HepG2 (cell line): Measurements from ENCODE around the gene TUNAR. TPM values are rescaled to one million over a fixed set of nuclear protein-coding genes. Genes with fewer than 3 reads are reported as not detected.

ENCODE experiments used
- ATAC-seq: fragments of 200-7000 bp; cut with Tn5 transposase; 3 replicates; pipeline ENCODE4 v1.9.1; 2020; ENCODE audit warnings: mild to moderate bottlenecking, moderate library complexity
- BruUV-seq: library from RNA; stranded (reverse); fragments of 400-500 nt; replicated peaks from 2 replicates; lab custom pipeline; 2021; lab: Mats Ljungman, UMichigan
- CTCF ChIA-PET: fragments of 300-600 bp; formaldehyde crosslinking; extraction: SDS; loops from one replicate; lab custom pipeline; 2021; ENCODE audit warnings: low total read pairs, inconsistent platforms, low intra/inter-chr PET ratio; lab: Yijun Ruan, JAX
- POLR2A ChIA-PET: fragments of 350-600 bp; sonication (Branson Sonifier 250); formaldehyde crosslinking; loops from one replicate; lab custom pipeline; 2020; ENCODE audit warnings: antibody characterized with exemption, inconsistent platforms; lab: Yijun Ruan, JAX
- DNase-seq: peaks from one replicate; pipeline ENCODE4 v3.0.0-alpha.2; 2015; ENCODE audit warnings: low spot score
- FAIRE-seq: peaks from 3 replicates; lab custom pipeline; 2011; peaks lifted over from hg19 to GRCh38; lab: Jason Lieb, UNC
- H2AFZ ChIP-seq: one replicate; pipeline ENCODE4 v1.6.1; 2011; ENCODE audit warnings: low read length, inconsistent platforms
- H3K27ac ChIP-seq: fragments of 300-600 bp; 3 replicates; pipeline ENCODE4 v1.8.0; 2011; ENCODE audit warnings: mixed run types, mild to moderate bottlenecking, mixed read lengths, low read length, inconsistent platforms; ENCODE audit not compliant: insufficient read depth; ENCODE audit errors: extremely low read length
- H3K27me3 ChIP-seq, 2 experiments: fragments of 200-600 bp in 1 of 2; 2 replicates in 1 of 2; 3 replicates in 1 of 2; pipeline versions ENCODE4 v1.6.0 to v1.8.0; 2011; ENCODE audit warnings: low read length in 2 of 2, mild to moderate bottlenecking in 2 of 2, moderate library complexity in 2 of 2, inconsistent platforms in 1 of 2; ENCODE audit not compliant: insufficient read depth in 2 of 2, control insufficient read depth in 1 of 2
- H3K36me3 ChIP-seq, 2 experiments: fragments of 200-600 bp in 1 of 2; replicated peaks in 1 of 2; 2 replicates in 1 of 2; 3 replicates in 1 of 2; pipeline versions ENCODE4 v1.5.1 to v1.8.0; 2011; ENCODE audit warnings: low read length in 2 of 2, inconsistent platforms in 1 of 2; ENCODE audit not compliant: insufficient read depth in 2 of 2, control insufficient read depth in 1 of 2
- H3K4me1 ChIP-seq: 2 replicates; pipeline ENCODE4 v1.5.1; 2012; ENCODE audit warnings: low read length, inconsistent platforms; ENCODE audit not compliant: insufficient read depth
- H3K4me2 ChIP-seq: 2 replicates; pipeline ENCODE4 v1.6.0; 2011; ENCODE audit warnings: low read depth, low read length, inconsistent platforms
- H3K4me3 ChIP-seq, 3 experiments: fragments of 200-600 bp in 1 of 3; sonication (generic), shearing (Covaris generic) in 1 of 3; replicated peaks in 1 of 3; 2 replicates each; pipeline ENCODE4 v1.5.1; 2011 to 2016; ENCODE audit warnings: low read length in 3 of 3, inconsistent platforms in 2 of 3, low read depth in 2 of 3, mild to moderate bottlenecking in 2 of 3, control low read depth in 1 of 3, mixed read lengths in 1 of 3; ENCODE audit not compliant: insufficient read depth in 1 of 3
- H3K79me2 ChIP-seq: one replicate; pipeline ENCODE4 v1.6.1; 2011; ENCODE audit warnings: low read length, inconsistent platforms; ENCODE audit not compliant: insufficient read depth
- H3K9ac ChIP-seq: 2 replicates; pipeline ENCODE4 v1.6.0; 2011; ENCODE audit warnings: mild to moderate bottlenecking, low read depth, low read length, inconsistent platforms; ENCODE audit not compliant: insufficient read depth
- H3K9me3 ChIP-seq: 2 replicates; pipeline ENCODE4 v1.5.1; 2012; ENCODE audit warnings: mild to moderate bottlenecking, low read length
- H4K20me1 ChIP-seq: 2 replicates; pipeline ENCODE4 v1.6.0; 2011; ENCODE audit warnings: inconsistent platforms, mild to moderate bottlenecking, low read length, moderate library complexity; ENCODE audit not compliant: insufficient read depth
- HNF4G ChIP-seq, 2 experiments: sonication (generic) in 1 of 2; formaldehyde crosslinking in 1 of 2; IDR thresholded peaks; 2 replicates each; pipeline versions ENCODE4 v1.4.0 to v1.6.1; 2011 to 2020; ENCODE audit warnings: borderline replicate concordance in 2 of 2, low read depth in 2 of 2, mild to moderate bottlenecking in 2 of 2, low read length in 1 of 2, missing genetic modification reagents in 1 of 2, moderate library complexity in 1 of 2
- MEIS1 ChIP-seq: sonication (generic); formaldehyde crosslinking; IDR thresholded peaks from 2 replicates; pipeline ENCODE4 v1.9.0; 2021; ENCODE audit warnings: mild to moderate bottlenecking, missing genetic modification reagents, moderate library complexity, borderline replicate concordance
- RORA ChIP-seq: sonication (generic); formaldehyde crosslinking; IDR thresholded peaks from 2 replicates; pipeline ENCODE4 v1.5.0; 2020; ENCODE audit warnings: mild to moderate bottlenecking, missing genetic modification reagents, moderate library complexity
- TMF1 ChIP-seq: sonication (generic); formaldehyde crosslinking; IDR thresholded peaks from 2 replicates; pipeline ENCODE4 v1.8.1; 2022; ENCODE audit warnings: low read depth, missing genetic modification reagents
- ZNF124 ChIP-seq: sonication (generic); formaldehyde crosslinking; IDR thresholded peaks from 2 replicates; pipeline ENCODE4 v1.4.0; 2020; ENCODE audit warnings: missing genetic modification reagents
- ZNF264 ChIP-seq: sonication (generic); formaldehyde crosslinking; IDR thresholded peaks from 2 replicates; pipeline ENCODE4 v1.4.0; 2020; ENCODE audit warnings: missing genetic modification reagents
- ZNF558 ChIP-seq: sonication (generic); formaldehyde crosslinking; IDR thresholded peaks from 2 replicates; pipeline ENCODE4 v1.9.0; 2022; ENCODE audit warnings: mild to moderate bottlenecking, missing genetic modification reagents, borderline replicate concordance
- ZNF737 ChIP-seq: sonication (generic); formaldehyde crosslinking; IDR thresholded peaks from 2 replicates; pipeline ENCODE4 v1.5.0; 2020; ENCODE audit warnings: missing genetic modification reagents, mild to moderate bottlenecking, borderline replicate concordance
- WGBS: methylation state at CpG from one replicate; pipeline ENCODE4 v1.1.6; 2017; ENCODE audit warnings: low lambda C conversion rate; 5-methylcytosine and 5-hydroxymethylcytosine counted together
- in situ Hi-C: cut with HindIII; loops from 2 replicates; pipeline ENCODE4 v1.10.0; 2017; ENCODE audit warnings: low pct_unique_long_range_greater_than_20kb; ENCODE audit not compliant: extremely low pct_ligation_motif_present
- intact Hi-C: fragments of 100-400 bp; cut with micrococcal nuclease; formaldehyde crosslinking; loops from one replicate; pipeline ENCODE4 v1.10.0; 2022; ENCODE audit not compliant: unreplicated experiment
- polyA plus RNA-seq, 8 experiments: library from polyadenylated mRNA; depleted of rRNA in 3 of 8; stranded (reverse) in 7 of 8; unstranded in 1 of 8; fragments of >200 nt; fragmentation: Illumina TruSeq in 4 of 8; extraction: Trizol in 4 of 8; gene quantifications; 2 replicates each; pipeline versions ENCODE4 v1.2.1 to v1.2.3, GENCODE V29; 2011 to 2016; ENCODE audit warnings: low read depth in 4 of 8, missing spikeins in 1 of 8, mixed read lengths in 1 of 8; ENCODE audit not compliant: insufficient read depth in 1 of 8
- total RNA-seq, 5 experiments: library from RNA; depleted of rRNA; stranded (reverse); fragments of >200 nt; fragmentation: Illumina TruSeq; extraction: Trizol; gene quantifications; 2 replicates each; pipeline ENCODE4 v1.2.3, GENCODE V29; 2016; ENCODE audit warnings: low read depth in 1 of 5
- TF ChIP-seq, protein P1 (sequence below): sonication (generic); formaldehyde crosslinking; IDR thresholded peaks from 2 replicates; pipeline ENCODE4 v1.4.0; 2020; ENCODE audit warnings: missing genetic modification reagents; ENCODE audit errors: not compliant biosample characterization
- TF ChIP-seq, protein P2 (sequence below): sonication (generic); formaldehyde crosslinking; IDR thresholded peaks from 2 replicates; pipeline ENCODE4 v1.5.1; 2020; ENCODE audit warnings: mild to moderate bottlenecking, missing genetic modification reagents
- TF ChIP-seq, protein P3 (sequence below): IDR thresholded peaks from 2 replicates; pipeline ENCODE4 v1.6.1; 2018; ENCODE audit warnings: missing genetic modification reagents, mild to moderate bottlenecking, missing compliant biosample characterization
- TF ChIP-seq, protein P4 (sequence below): sonication (generic); formaldehyde crosslinking; IDR thresholded peaks from 2 replicates; pipeline ENCODE4 v1.4.0; 2020; ENCODE audit warnings: missing genetic modification reagents, borderline replicate concordance

TUNAR gene
- total and polyA plus RNA-seq, 2 of the 13 experiments (the other 11 are each of a cell fraction or from before 2014, with no cell fraction given), result not detected

DNA sequence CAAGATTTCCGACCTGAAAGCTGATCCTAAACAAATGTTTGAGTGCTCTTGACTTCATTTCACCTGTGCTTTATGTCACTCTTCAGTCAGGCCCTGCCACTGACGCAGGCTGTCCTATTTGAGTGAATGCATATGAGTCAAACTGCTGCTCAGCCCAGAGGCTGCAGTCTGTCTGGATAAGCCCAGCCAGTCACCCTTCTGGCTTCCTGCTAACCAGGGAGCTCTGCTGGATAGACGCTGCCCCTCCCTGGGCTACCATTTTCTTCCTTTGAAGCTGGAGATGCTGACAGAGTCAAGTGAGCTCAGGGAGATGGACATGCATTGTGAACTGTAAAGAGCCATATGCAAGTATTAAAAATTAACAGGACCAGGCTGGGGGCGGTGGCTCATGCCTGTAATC is 5.1 kb upstream of the TUNAR start:
- POLR2A ChIA-PET, result no interaction called here
- in situ Hi-C loops, result no loop called here
- no TSS peak for BruUV-seq

More for the DNA sequence above, 5.1 kb upstream of the TUNAR start:
- Histone ChIP-seq H3K4me1 (no peaks in the 10 kb centered on the region), H3K27me3 (peaks cover 1 to 16% of the 10 kb centered on the region in 2 experiments; a peak in 3 of 5 replicates), H2AFZ (no peak overlapping the region), H3K9ac (no peak overlapping the region), H3K79me2 (no peaks in the 10 kb centered on the region), H3K9me3 (no peaks in the 10 kb centered on the region), H3K36me3 (no peaks in the 10 kb centered on the region), H3K27ac (no peak overlapping the region), H3K4me2 (no peak overlapping the region), H3K4me3 (no peak overlapping the region), H4K20me1 (no peaks in the 10 kb centered on the region)
- FAIRE-seq (no peak), ATAC-seq (no peak), DNase-seq (no peak)
- WGBS, result 10% methylated on average over 4 of the region's 4 CpGs
- CTCF ChIA-PET, result no interaction called here
- TF ChIP-seq ZNF264 (CRISPR knock-in tag) (no peak), RORA (no peak), ZNF737 (CRISPR knock-in tag) (no peak), MEIS1 (CRISPR knock-in tag) (no peak), TMF1 (no peak), ZNF124 (no peak), HNF4G (IDR thresholded peaks at IDR 0.05; ENCODE audit: borderline replicate concordance, low read depth, low read length) (no peak), HNF4G (CRISPR knock-in tag; IDR thresholded peaks at IDR 0.05; ENCODE audit: borderline replicate concordance, low read depth) (no peak), ZNF558 (CRISPR knock-in tag) (no peak)
- TF ChIP-seq, protein P1, sequence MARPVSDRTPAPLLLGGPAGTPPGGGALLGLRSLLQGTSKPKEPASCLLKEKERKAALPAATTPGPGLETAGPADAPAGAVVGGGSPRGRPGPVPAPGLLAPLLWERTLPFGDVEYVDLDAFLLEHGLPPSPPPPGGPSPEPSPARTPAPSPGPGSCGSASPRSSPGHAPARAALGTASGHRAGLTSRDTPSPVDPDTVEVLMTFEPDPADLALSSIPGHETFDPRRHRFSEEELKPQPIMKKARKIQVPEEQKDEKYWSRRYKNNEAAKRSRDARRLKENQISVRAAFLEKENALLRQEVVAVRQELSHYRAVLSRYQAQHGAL (CRISPR knock-in tag), result no peak
- TF ChIP-seq, protein P2, sequence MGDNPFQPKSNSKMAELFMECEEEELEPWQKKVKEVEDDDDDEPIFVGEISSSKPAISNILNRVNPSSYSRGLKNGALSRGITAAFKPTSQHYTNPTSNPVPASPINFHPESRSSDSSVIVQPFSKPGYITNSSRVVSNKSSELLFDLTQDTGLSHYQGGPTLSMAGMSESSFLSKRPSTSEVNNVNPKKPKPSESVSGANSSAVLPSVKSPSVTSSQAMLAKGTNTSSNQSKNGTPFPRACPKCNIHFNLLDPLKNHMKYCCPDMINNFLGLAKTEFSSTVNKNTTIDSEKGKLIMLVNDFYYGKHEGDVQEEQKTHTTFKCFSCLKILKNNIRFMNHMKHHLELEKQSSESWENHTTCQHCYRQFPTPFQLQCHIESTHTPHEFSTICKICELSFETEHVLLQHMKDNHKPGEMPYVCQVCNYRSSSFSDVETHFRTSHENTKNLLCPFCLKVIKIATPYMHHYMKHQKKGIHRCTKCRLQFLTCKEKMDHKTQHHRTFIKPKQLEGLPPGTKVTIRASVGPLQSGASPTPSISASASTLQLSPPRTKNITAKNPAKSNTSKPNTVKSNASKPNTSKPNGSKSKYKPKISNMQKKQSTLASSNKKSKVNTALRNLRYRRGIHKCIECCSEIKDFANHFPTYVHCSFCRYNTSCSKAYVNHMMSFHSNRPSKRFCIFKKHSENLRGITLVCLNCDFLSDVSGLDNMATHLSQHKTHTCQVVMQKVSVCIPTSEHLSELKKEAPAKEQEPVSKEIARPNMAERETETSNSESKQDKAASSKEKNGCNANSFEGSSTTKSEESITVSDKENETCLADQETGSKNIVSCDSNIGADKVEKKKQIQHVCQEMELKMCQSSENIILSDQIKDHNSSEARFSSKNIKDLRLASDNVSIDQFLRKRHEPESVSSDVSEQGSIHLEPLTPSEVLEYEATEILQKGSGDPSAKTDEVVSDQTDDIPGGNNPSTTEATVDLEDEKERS (CRISPR knock-in tag), result no peak
- TF ChIP-seq, protein P3, sequence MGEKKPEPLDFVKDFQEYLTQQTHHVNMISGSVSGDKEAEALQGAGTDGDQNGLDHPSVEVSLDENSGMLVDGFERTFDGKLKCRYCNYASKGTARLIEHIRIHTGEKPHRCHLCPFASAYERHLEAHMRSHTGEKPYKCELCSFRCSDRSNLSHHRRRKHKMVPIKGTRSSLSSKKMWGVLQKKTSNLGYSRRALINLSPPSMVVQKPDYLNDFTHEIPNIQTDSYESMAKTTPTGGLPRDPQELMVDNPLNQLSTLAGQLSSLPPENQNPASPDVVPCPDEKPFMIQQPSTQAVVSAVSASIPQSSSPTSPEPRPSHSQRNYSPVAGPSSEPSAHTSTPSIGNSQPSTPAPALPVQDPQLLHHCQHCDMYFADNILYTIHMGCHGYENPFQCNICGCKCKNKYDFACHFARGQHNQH (CRISPR knock-in tag), result no peak
- TF ChIP-seq, protein P4, sequence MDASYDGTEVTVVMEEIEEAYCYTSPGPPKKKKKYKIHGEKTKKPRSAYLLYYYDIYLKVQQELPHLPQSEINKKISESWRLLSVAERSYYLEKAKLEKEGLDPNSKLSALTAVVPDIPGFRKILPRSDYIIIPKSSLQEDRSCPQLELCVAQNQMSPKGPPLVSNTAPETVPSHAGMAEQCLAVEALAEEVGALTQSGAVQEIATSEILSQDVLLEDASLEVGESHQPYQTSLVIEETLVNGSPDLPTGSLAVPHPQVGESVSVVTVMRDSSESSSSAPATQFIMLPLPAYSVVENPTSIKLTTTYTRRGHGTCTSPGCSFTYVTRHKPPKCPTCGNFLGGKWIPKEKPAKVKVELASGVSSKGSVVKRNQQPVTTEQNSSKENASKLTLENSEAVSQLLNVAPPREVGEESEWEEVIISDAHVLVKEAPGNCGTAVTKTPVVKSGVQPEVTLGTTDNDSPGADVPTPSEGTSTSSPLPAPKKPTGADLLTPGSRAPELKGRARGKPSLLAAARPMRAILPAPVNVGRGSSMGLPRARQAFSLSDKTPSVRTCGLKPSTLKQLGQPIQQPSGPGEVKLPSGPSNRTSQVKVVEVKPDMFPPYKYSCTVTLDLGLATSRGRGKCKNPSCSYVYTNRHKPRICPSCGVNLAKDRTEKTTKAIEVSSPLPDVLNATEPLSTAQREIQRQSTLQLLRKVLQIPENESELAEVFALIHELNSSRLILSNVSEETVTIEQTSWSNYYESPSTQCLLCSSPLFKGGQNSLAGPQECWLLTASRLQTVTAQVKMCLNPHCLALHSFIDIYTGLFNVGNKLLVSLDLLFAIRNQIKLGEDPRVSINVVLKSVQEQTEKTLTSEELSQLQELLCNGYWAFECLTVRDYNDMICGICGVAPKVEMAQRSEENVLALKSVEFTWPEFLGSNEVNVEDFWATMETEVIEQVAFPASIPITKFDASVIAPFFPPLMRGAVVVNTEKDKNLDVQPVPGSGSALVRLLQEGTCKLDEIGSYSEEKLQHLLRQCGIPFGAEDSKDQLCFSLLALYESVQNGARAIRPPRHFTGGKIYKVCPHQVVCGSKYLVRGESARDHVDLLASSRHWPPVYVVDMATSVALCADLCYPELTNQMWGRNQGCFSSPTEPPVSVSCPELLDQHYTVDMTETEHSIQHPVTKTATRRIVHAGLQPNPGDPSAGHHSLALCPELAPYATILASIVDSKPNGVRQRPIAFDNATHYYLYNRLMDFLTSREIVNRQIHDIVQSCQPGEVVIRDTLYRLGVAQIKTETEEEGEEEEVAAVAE (CRISPR knock-in tag), result no peak
- intact Hi-C loops, result no loop called here
